ENCODE data around the gene MORN3.

The MORN3 gene

DNA sequence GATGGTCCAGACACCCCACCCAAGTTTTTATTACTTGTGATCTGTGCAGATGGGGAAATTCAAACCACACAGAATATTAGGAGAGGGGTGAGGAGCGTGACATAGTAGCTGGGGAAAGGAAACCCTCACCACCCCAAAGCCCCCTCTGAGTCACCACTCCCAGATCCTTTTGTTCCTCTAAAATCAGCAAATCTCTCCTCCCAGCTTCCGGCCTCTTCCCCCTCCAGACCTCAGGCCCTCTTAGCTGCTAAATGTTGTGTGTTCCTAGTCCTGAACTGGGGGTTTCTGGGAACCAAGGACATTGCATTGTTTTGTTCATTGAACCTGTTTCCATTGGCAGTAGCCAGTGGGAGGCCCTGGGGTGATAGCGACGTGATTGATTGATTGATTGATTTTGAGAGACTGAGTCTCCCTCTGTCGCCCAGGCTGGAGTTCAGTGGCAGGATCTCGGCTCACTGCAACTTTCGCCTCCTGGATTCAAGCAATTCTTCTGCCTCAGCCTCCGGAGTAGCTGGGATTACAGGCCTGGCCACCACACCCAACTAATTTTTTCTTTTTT lies 49.0 kb downstream of the MORN3 start:
- Histone ChIP-seq H4K20me1 (ENCODE audit: insufficient read depth, low read length, poor library complexity, severe bottlenecking) (no peaks in the 10 kb centered on the region), H3K36me3 (ENCODE audit: insufficient read depth, low read length) (no peaks in the 10 kb centered on the region), H3K9me2 (replicated peaks; ENCODE audit: low read depth, low read length) (no peaks in the 10 kb centered on the region), H3K9me3 (ENCODE audit: insufficient read depth, low read depth, low read length) (no peaks in the 10 kb centered on the region), H3K79me2 (ENCODE audit: insufficient read depth, low read length) (no peaks in the 10 kb centered on the region), H3K4me3 (ENCODE audit: low read length, poor library complexity, severe bottlenecking) (no peak overlapping the region), H2AFZ (ENCODE audit: low read length) (no peak overlapping the region), H3K27me3 (ENCODE audit: insufficient read depth, low read length, poor library complexity, severe bottlenecking) (no peaks in the 10 kb centered on the region), H3K9ac (ENCODE audit: low read depth, low read length, poor library complexity, severe bottlenecking) (no peak overlapping the region), H3K4me1 (ENCODE audit: insufficient read depth, low read length, poor library complexity, severe bottlenecking) (peaks cover 5% of the 10 kb centered on the region), H3F3A (ENCODE audit: low read depth) (no peaks in the 10 kb centered on the region), H3K4me2 (ENCODE audit: low read depth, low read length, poor library complexity, severe bottlenecking) (no peak overlapping the region)
- TF ChIP-seq EZH2phosphoT487 (IDR thresholded peaks at IDR 0.05; ENCODE audit: borderline replicate concordance) = no peak
- TF ChIP-seq, protein P1, sequence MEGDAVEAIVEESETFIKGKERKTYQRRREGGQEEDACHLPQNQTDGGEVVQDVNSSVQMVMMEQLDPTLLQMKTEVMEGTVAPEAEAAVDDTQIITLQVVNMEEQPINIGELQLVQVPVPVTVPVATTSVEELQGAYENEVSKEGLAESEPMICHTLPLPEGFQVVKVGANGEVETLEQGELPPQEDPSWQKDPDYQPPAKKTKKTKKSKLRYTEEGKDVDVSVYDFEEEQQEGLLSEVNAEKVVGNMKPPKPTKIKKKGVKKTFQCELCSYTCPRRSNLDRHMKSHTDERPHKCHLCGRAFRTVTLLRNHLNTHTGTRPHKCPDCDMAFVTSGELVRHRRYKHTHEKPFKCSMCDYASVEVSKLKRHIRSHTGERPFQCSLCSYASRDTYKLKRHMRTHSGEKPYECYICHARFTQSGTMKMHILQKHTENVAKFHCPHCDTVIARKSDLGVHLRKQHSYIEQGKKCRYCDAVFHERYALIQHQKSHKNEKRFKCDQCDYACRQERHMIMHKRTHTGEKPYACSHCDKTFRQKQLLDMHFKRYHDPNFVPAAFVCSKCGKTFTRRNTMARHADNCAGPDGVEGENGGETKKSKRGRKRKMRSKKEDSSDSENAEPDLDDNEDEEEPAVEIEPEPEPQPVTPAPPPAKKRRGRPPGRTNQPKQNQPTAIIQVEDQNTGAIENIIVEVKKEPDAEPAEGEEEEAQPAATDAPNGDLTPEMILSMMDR (conservative IDR thresholded peaks at IDR 0.05; ENCODE audit: low read length) = no peak

DNA sequence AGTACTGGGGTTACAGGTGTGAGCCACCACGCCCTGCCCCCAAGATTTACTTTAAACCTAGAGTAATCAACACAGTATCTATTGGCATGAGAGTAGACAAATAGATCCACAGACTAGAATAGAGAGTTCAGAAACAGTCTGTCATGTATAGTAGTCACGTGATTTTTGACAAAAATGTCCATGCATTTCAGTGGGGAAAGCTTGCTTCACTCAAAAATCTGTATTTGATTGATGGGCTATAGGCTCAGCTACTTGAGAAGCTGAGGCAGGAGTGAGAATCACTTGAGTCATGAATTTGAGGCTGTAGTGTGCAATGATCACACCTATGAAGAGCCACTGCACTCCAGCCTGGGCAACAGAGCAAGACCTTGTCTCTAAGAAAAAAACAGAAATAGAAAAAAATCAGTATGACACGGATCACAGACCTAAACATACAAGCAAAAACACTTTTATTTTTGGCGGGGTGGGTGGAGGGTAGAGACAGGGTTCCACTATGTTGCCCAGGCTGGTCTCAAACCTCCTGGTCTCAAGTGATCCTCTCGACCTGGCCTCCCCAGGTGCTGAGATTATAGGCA lies 50.7 kb downstream of the MORN3 start:
- Histone ChIP-seq H4K20me1 (ENCODE audit: insufficient read depth, low read length, poor library complexity, severe bottlenecking) (no peaks in the 10 kb centered on the region), H2AFZ (ENCODE audit: low read length) (no peak overlapping the region), H3K4me3 (ENCODE audit: low read length, poor library complexity, severe bottlenecking) (no peak overlapping the region), H3K79me2 (ENCODE audit: insufficient read depth, low read length) (no peaks in the 10 kb centered on the region), H3K9me3 (ENCODE audit: insufficient read depth, low read depth, low read length) (no peaks in the 10 kb centered on the region), H3K4me2 (ENCODE audit: low read depth, low read length, poor library complexity, severe bottlenecking) (no peak overlapping the region), H3K36me3 (ENCODE audit: insufficient read depth, low read length) (no peaks in the 10 kb centered on the region), H3K27me3 (ENCODE audit: insufficient read depth, low read length, poor library complexity, severe bottlenecking) (no peaks in the 10 kb centered on the region), H3K9ac (ENCODE audit: low read depth, low read length, poor library complexity, severe bottlenecking) (no peak overlapping the region), H3K9me2 (replicated peaks; ENCODE audit: low read depth, low read length) (no peaks in the 10 kb centered on the region), H3K4me1 (ENCODE audit: insufficient read depth, low read length, poor library complexity, severe bottlenecking) (no peaks in the 10 kb centered on the region), H3F3A (ENCODE audit: low read depth) (no peaks in the 10 kb centered on the region)
- TF ChIP-seq, protein P1 (conservative IDR thresholded peaks at IDR 0.05; ENCODE audit: low read length) = no peak
- TF ChIP-seq EZH2phosphoT487 (IDR thresholded peaks at IDR 0.05; ENCODE audit: borderline replicate concordance) = no peak

DNA sequence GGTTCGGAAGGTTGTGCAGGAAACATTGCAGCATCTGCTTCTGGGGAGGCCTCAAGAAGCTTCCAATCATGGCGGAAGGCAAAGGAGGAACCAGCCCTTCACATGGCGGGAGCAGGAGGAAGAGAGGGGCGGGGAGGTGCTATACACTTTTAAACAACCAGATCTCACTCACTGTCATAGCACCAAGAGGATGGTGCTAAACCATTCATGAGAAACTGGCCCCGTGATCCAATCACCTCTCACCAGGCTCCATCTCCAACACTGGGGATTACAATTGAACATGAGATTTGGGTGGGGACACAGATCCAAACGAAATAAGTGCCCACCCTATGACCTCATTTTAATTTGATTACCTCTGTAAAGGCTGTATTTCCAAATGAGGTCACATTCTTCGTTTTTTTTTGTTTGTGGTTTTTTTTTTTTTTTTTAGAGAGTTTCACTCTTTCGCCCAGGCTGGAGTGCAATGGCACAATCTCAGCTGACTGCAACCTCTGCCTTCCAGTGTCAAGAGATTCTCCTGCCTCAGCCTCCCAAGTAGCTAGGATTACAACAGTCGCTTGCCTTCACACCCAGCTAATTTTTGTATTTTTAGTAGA lies 54.5 kb downstream of the MORN3 start:
- Histone ChIP-seq H3K4me2 (ENCODE audit: low read depth, low read length, poor library complexity, severe bottlenecking) (no peak overlapping the region), H3K9ac (ENCODE audit: low read depth, low read length, poor library complexity, severe bottlenecking) (no peak overlapping the region)

More for the DNA sequence above, 54.5 kb downstream of the MORN3 start:
- Histone ChIP-seq H3K9me3 (ENCODE audit: insufficient read depth, low read depth, low read length) (no peaks in the 10 kb centered on the region), H3F3A (ENCODE audit: low read depth) (no peaks in the 10 kb centered on the region), H3K4me3 (ENCODE audit: low read length, poor library complexity, severe bottlenecking) (no peak overlapping the region), H3K27me3 (ENCODE audit: insufficient read depth, low read length, poor library complexity, severe bottlenecking) (no peaks in the 10 kb centered on the region), H3K36me3 (ENCODE audit: insufficient read depth, low read length) (no peaks in the 10 kb centered on the region), H4K20me1 (ENCODE audit: insufficient read depth, low read length, poor library complexity, severe bottlenecking) (no peaks in the 10 kb centered on the region), H3K79me2 (ENCODE audit: insufficient read depth, low read length) (no peaks in the 10 kb centered on the region), H3K9me2 (replicated peaks; ENCODE audit: low read depth, low read length) (no peaks in the 10 kb centered on the region), H2AFZ (ENCODE audit: low read length) (no peak overlapping the region), H3K4me1 (ENCODE audit: insufficient read depth, low read length, poor library complexity, severe bottlenecking) (peaks cover 6% of the 10 kb centered on the region)
- TF ChIP-seq EZH2phosphoT487 (IDR thresholded peaks at IDR 0.05; ENCODE audit: borderline replicate concordance) = no peak
- TF ChIP-seq, protein P1 (conservative IDR thresholded peaks at IDR 0.05; ENCODE audit: low read length) = no peak

Data from Loucy (cell line).